Measurements from ENCODE around the gene FBXL7. TPM values are rescaled to one million over a fixed set of nuclear protein-coding genes. Genes with fewer than 3 reads are reported as not detected.

FBXL7 gene
- total RNA-seq, 4 donors from 2014 or later: 2.0 to 6.8 (median 3.9) TPM

DNA sequence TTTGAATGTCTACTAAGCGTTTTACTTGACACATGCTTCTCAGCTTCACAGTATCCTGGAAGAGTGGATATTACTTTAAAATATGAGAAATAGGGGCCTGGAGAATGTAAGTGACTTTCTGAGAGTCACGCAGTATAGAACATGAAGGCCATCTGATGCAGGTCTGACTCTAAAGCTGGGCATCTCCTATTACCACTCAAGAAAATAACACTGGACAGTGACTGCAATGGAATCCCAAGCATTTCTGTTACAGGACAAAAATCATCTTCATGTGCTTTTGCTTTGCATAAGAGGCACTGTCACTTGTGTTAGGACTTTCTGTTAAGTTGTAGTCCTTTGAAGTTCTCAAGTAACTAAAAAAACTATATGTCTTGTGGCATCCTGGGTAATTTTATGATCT lies 335.5 kb downstream of the FBXL7 start:
- 87 to 92% methylated on average over 2 of the region's 2 CpGs for WGBS, 2 donors
- intact Hi-C loops (cut with DNase I; ENCODE audit: low total_unique reads): no loop called here
- TF ChIP-seq, protein P1, sequence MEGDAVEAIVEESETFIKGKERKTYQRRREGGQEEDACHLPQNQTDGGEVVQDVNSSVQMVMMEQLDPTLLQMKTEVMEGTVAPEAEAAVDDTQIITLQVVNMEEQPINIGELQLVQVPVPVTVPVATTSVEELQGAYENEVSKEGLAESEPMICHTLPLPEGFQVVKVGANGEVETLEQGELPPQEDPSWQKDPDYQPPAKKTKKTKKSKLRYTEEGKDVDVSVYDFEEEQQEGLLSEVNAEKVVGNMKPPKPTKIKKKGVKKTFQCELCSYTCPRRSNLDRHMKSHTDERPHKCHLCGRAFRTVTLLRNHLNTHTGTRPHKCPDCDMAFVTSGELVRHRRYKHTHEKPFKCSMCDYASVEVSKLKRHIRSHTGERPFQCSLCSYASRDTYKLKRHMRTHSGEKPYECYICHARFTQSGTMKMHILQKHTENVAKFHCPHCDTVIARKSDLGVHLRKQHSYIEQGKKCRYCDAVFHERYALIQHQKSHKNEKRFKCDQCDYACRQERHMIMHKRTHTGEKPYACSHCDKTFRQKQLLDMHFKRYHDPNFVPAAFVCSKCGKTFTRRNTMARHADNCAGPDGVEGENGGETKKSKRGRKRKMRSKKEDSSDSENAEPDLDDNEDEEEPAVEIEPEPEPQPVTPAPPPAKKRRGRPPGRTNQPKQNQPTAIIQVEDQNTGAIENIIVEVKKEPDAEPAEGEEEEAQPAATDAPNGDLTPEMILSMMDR (IDR thresholded peaks at IDR 0.05): no peak
- TF ChIP-seq POLR2A (IDR thresholded peaks at IDR 0.05): no peak
- H3K4me3 ChIP-seq (ENCODE audit: low read depth, poor library complexity, severe bottlenecking): no peak overlapping the region
- DNase-seq (ENCODE audit: low spot score in 2 of 2): no peak

DNA sequence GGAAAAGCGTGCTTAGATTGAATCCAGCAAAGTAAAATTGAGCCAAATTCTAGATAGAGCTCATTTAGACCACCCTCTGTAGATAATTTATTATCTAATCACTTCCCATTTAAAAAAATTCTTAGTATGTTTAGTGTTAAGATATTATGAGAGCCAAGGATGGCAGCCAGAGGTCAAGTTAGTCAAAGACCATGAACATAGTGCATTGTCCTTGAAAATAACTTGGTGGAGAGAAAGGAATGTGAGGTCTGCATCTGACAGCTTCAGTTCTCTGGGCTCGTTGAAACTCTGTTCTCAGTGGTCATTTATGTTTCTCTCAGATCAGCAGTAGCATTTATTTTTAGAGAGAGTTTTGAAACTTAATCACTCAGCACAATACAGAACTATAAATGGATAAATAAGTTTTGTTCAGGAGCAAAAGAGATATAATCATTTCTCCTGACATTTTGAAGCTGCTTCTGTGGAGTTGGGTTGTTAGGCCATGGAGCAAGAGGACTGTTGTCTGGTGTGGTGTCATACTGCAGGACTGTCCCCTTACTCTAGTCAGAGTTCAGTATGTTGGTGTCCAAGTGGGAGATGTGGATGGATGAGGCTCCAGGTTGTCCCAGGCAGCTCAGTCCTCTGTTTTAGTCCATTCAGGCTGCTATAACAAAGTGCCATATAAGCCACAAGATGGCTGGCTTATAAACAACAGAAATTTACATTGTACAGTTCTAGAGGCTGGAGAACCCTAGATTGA lies 337.7 kb downstream of the FBXL7 start:
- TF ChIP-seq, protein P1 (IDR thresholded peaks at IDR 0.05): no peak
- no peak for TF ChIP-seq POLR2A (IDR thresholded peaks at IDR 0.05)
- intact Hi-C loops (cut with DNase I; ENCODE audit: low total_unique reads): no loop called here
- WGBS, 2 donors: 43 to 59% methylated on average over 2 of the region's 2 CpGs
- no peak for DNase-seq (ENCODE audit: low spot score in 2 of 2)
- H3K4me3 ChIP-seq (ENCODE audit: low read depth, poor library complexity, severe bottlenecking): no peak overlapping the region

DNA sequence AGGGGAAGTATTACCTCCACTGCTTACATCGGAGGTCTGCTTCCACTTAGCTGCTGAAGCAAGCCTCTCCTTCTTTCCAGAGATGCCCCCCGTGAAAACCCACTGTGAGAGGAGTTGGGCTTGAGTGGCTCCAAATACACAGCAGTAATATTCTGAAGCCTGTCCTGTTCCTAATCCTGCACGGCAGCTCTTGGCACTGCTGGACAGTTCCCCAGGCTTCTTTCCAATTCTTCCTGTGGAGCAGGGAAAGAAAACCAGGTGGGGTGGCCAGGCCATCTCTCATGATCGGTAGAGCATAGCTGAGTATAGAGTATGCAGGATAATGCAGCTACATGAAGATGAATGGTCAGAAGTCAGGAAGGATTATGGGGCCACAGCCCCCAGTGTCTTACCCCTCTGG lies 344.3 kb downstream of the FBXL7 start:
- H3K4me3 ChIP-seq (ENCODE audit: low read depth, poor library complexity, severe bottlenecking): no peak overlapping the region
- 57 to 61% methylated on average over 4 of the region's 4 CpGs for WGBS, 2 donors
- intact Hi-C loops (cut with DNase I; ENCODE audit: low total_unique reads): no loop called here

DNA sequence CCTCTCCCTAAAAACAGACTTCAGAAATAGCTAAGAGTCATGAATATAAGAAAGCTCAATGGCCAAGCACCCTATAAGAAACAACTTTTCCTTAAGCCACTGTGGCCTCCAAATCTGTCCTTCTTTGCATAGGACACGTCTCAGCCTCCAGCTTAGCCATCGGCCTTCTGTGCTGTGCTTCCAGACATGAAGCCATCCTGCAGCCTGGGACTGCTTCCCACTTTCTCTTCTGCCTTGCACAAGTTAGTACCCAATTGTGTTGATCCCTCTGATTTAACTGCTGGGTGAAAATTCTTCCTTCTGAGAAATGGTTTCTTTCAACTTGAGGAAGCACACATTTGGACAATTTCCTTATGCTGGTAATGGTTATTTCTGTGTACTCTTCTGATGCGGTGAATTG lies 344.9 kb downstream of the FBXL7 start:
- intact Hi-C loops (cut with DNase I; ENCODE audit: low total_unique reads): no loop called here
- H3K4me3 ChIP-seq (ENCODE audit: low read depth, poor library complexity, severe bottlenecking): no peak overlapping the region
- WGBS, 2 donors: 90 to 91% methylated on average over 3 of the region's 3 CpGs
- TF ChIP-seq POLR2A (IDR thresholded peaks at IDR 0.05): no peak
- TF ChIP-seq, protein P1 (IDR thresholded peaks at IDR 0.05): no peak
- no peak for DNase-seq (ENCODE audit: low spot score in 2 of 2)

More for the DNA sequence above, 344.3 kb downstream of the FBXL7 start:
- DNase-seq (ENCODE audit: low spot score in 2 of 2): no peak
- no peak for TF ChIP-seq POLR2A (IDR thresholded peaks at IDR 0.05)
- TF ChIP-seq, protein P1 (IDR thresholded peaks at IDR 0.05): no peak

DNA sequence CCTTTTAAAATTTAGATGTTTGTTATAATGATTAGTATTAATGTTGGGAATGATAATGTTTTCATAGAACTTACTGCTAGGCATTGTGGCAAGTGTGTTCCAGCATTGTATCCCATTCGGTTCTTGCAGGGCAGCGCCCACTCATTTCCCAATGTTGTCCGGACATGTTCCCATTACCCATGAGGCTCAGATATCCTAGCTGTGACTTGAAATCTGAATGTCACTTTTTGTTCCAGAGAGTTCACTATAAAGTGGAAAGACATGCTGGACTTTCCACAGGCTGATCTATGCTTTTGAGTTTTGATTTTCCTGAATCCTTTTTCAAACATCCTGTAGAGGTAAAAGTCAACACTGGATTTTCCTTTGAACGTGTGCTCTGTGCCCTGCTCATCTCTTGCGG lies 350.6 kb downstream of the FBXL7 start:
- intact Hi-C loops (cut with DNase I; ENCODE audit: low total_unique reads): no loop called here
- no peak overlapping the region for H3K4me3 ChIP-seq (ENCODE audit: low read depth, poor library complexity, severe bottlenecking)
- WGBS, 2 donors: 69 to 78% methylated on average over 5 of the region's 5 CpGs
- no peak for DNase-seq (ENCODE audit: low spot score in 2 of 2)
- TF ChIP-seq POLR2A (IDR thresholded peaks at IDR 0.05): no peak
- TF ChIP-seq, protein P1 (IDR thresholded peaks at IDR 0.05): no peak

DNA sequence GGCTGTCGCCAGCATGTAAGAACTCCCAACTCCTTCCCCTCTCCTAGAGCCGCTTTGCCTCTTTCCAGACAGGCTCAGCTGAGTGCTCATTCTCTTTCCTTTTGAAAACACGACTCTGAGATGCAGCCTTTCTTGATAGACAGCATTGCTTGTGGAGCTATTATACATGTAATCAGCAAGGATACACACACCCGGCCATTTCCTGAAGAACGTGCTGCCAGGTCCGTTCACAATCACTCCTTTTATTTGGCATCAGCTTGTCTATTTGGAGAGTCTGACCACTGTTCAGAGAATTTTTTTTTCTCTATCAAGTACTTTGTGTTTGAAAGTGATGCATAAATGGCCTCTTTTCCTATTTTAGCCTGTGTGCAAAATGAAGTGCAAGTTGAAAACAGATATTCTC lies 351.0 kb downstream of the FBXL7 start:
- TF ChIP-seq, protein P1 (IDR thresholded peaks at IDR 0.05): no peak
- no peak for TF ChIP-seq POLR2A (IDR thresholded peaks at IDR 0.05)
- 51 to 64% methylated on average over 6 of the region's 6 CpGs for WGBS, 2 donors
- no peak for DNase-seq (ENCODE audit: low spot score in 2 of 2)
- no peak overlapping the region for H3K4me3 ChIP-seq (ENCODE audit: low read depth, poor library complexity, severe bottlenecking)
- intact Hi-C loops (cut with DNase I; ENCODE audit: low total_unique reads): no loop called here

Measured in lower leg skin (tissue), 4 donors.